Measurements from ENCODE around the gene NTN4.
A peak's percentile ranks its signal among the peaks of the same experiment; 100 is the strongest.
"Not testable (repeated sequence)": the region's sequence is repeated elsewhere in the genome, so short reads cannot be mapped to it uniquely, and the experiment has no call there.

NTN4 gene

DNA sequence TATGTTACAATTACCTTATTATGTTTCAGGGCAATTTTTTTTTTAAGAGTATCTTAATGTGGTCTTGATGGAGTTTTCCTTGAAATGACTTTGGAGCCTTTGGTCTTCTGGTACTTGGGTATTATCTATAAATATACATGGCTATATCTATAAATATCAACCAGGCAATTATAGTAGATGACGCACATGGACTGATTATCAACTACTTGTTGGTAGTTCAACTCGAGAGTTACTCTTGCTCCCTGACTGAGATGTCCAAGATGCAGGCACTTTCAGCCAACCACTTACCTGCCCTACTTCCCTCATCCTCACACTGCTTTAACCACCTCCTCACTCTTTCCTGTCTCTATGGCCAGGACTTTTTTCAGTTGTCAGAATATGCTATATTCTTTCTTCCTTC, 85.4 kb downstream of the NTN4 start:
- no peak for DNase-seq

- no peak for DNase-seq
Measured at GRCh38 chr12:95703986-95704385, 86.6 kb downstream of the NTN4 start.

- DNase-seq = no peak
Measured at GRCh38 chr12:95701722-95702418, 88.7 kb downstream of the NTN4 start.

DNA sequence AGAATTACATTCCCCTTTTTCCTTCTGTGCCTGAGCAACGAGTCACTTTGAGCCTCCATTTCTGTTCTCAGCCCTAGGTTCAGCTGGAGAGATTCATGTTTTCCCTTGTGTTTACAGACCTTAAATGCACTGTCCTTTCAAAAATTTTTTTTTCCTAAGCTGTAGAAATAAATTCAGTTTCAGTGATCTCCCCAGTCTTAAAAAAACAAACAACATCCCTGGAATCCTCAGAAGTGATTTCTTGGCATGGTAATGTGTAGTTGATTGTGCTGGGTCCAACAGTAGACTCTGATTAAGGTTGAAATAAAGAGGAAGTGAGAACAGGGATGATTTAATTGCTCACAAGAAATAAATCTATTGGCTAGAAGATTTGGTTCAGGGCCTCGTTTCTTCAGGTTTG, 89.3 kb downstream of the NTN4 start:
- no peak for DNase-seq

GRCh38 chr12:95700316-95700785, 90.2 kb downstream of the NTN4 start:
- peak; percentile 85 for DNase-seq

GRCh38 chr12:95699579-95699978, 91.0 kb downstream of the NTN4 start:
- DNase-seq = no peak

DNA sequence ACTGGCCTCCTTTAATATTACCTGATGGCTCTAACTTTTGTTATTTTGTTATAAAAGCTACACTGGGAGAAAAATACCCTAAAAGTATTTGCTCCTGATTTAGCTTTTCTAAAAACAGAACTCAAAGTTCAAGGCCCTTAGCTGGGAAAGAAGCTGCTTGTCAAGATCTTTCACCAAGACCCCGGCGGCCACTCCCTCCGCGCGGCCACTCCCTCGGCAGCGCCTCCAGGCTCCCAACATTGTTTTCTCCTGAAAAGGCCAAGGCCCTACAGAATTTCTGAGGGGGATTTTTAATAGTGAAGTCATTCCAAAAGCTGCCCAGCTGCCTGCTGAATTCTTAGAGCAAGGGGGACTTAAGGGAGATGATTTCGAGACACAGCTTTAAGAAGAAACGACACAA, 96.4 kb downstream of the NTN4 start:
- no peak for DNase-seq

DNA sequence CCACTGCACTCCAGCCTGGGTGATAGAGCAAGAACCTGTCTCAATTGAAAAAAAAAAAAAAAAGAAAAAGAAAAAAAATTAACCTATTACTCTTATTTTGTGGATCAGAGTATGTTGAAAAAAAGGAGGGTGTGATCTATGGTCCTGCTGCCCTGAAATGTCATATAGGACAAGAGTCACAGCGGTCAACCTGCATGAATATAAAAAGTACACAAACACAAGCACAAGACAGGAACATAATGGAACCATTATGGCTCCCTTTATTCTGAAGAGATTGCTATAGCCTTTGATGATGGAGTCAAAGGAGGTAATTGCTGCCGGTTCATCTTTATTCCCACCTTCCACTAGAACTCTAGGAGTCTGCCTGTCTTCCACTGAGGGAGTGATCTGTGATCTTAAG, 96.9 kb downstream of the NTN4 start:
- DNase-seq = no peak

GRCh38 chr12:95690861-95691635, 99.5 kb downstream of the NTN4 start:
- DNase-seq = no peak

- DNase-seq = no peak
Measured at GRCh38 chr12:95687937-95688336, 102.6 kb downstream of the NTN4 start.

DNA sequence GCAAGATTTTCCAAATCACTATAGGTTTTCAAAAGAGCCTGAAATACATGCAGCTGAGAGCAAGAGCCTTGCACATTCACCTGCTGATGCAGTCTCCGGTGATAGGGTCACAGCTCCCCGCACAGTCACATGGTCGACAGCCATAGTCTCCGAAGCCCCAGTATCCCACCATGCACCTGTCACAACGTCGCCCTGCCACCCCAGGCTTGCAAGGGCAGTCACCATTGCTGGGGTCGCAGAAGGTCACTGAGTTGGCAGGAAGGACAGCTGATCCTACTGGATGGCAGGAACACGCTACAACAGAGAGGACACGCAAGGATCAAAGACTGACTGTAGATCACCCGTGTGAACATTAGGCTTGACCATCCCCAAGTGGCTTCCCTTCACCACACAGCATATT, 107.1 kb downstream of the NTN4 start:
- no peak for DNase-seq

GRCh38 chr12:95681210-95681765, 109.3 kb downstream of the NTN4 start:
- DNase-seq = no peak

DNA sequence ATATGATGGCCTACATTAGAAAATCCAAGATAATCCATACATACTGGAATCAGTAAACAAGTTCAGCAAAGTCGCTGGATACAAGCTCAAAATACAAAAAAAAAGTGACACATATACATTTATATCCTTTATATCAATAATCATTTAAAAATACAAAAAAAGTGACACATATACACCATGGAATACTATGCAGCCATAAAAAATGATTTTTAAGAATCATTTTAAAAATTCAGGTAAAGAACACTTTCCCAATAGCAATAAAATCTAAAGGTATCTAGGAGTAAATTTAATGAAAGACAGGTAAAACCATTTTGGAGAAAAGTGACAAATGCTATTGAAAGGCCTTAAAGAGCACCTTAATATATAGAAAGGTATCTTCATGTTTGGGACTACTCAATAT, 111.9 kb downstream of the NTN4 start:
- no peak for DNase-seq

GRCh38 chr12:95677782-95678181, 112.8 kb downstream of the NTN4 start:
- not testable (repeated sequence) for DNase-seq

- DNase-seq = no peak
Measured at GRCh38 chr12:95674631-95675030, 115.9 kb downstream of the NTN4 start.

DNA sequence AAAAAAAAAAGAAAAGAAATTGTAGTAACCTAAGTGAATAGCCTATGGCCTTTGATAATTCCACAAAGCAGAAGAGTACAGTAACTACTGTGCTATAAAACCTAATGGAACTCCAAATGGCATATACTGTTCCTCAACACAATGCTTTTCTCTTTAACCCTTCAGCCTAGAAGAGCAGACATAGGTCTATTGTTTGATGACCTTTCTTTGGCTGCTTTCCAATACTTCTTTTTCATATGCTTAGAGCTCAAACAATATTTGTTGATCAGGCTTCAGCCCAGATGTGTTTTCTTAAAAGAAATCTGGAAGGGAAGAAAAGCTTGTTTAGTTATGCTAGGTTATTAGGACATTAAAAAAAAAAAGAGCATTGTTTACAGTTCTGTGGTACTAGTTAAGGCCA, 116.4 kb downstream of the NTN4 start:
- DNase-seq = no peak

- DNase-seq = no peak
Measured at GRCh38 chr12:95673576-95673975, 117.0 kb downstream of the NTN4 start.

DNA sequence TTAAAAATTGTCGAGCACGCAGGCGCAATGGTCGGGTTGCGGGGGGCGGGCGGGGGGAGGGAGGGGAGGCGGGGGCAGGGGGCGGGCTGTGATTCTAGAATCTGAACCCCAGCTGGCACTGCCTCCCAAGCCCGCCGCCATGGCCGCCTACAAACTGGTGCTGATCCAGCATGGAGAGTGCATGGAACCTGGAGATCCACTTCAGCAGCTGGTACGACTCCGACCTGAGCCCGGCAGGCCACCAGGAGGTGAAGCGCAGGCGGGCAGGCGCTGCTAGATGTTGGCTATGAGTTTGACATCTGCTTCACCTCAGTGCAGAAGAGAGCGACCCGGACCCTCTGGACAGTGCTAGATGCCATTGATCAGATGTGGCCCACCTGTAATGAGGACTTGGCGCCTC, 118.4 kb downstream of the NTN4 start:
- DNase-seq = no peak

GRCh38 chr12:95671265-95671664, 119.3 kb downstream of the NTN4 start:
- no peak for DNase-seq

DNA sequence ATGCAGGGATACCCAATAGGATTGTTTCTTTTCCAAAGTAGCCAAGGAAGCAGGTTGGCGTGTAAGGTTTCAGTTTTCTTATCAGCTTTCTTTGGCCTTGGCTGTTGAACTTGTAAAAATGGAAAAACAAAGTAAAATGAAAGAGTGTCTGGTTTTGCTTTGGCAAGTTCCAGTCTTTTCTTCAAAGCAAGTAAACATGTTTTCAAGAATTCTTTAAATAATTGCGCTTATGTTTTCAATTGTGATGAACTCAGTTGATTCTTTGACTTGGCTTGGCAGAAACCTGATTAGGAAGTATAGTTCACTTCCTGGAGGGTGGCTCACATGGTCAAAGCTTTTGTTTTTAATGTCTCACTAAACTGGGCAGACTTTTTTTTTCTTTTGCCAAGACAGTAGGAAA, 127.0 kb downstream of the NTN4 start:
- no peak for DNase-seq

GRCh38 chr12:95661360-95661759, 129.2 kb downstream of the NTN4 start:
- no peak for DNase-seq

GRCh38 chr12:95658386-95658785, 132.2 kb downstream of the NTN4 start:
- DNase-seq = no peak

- DNase-seq = not testable (repeated sequence)
Measured at GRCh38 chr12:95654665-95655064, 135.9 kb downstream of the NTN4 start.
